WTC11 (cell line): Measurements from ENCODE around the gene ZMIZ1. TPM values are rescaled to one million over a fixed set of nuclear protein-coding genes. Genes with fewer than 3 reads are reported as not detected.

Experiments
- ATAC-seq: fragments of 200-7000 bp; cut with Tn5 transposase; 2 replicates; pipeline ENCODE4 v1.10.0; 2021; ENCODE audit warnings: mild to moderate bottlenecking, moderate library complexity
- CTCF ChIA-PET: fragments of 300-600 bp; sonication (Branson Sonifier 250); formaldehyde crosslinking; loops from one replicate; lab custom pipeline; 2021; ENCODE audit warnings: antibody characterized with exemption; lab: Charles Lee
- POLR2A ChIA-PET: fragments of 350-600 bp; sonication (Branson Sonifier 250); formaldehyde crosslinking; loops from one replicate; lab custom pipeline; 2021; ENCODE audit warnings: antibody characterized with exemption; lab: Charles Lee
- DNase-seq: peaks from one replicate; pipeline ENCODE4 v3.0.0; 2021; ENCODE audit warnings: low spot score
- H3K27ac Mint-ChIP-seq: 2 replicates; pipeline ENCODE4 v1.8.0; 2021; ENCODE audit warnings: mixed read lengths
- H3K27me3 Mint-ChIP-seq: 2 replicates; pipeline ENCODE4 v1.8.0; 2021; ENCODE audit warnings: low read depth, mild to moderate bottlenecking, moderate library complexity, mixed read lengths
- H3K36me3 Mint-ChIP-seq: 2 replicates; pipeline ENCODE4 v1.8.0; 2021; ENCODE audit warnings: mixed read lengths
- H3K4me1 Mint-ChIP-seq: 2 replicates; pipeline ENCODE4 v1.8.0; 2022; ENCODE audit warnings: mixed read lengths
- H3K4me3 Mint-ChIP-seq: 2 replicates; pipeline ENCODE4 v1.8.0; 2021; ENCODE audit warnings: mild to moderate bottlenecking, moderate library complexity, mixed read lengths
- H3K9me3 Mint-ChIP-seq: 2 replicates; pipeline ENCODE4 v1.8.0; 2021; ENCODE audit warnings: mixed read lengths
- E2F5 ChIP-seq: sonication (generic); formaldehyde crosslinking; IDR thresholded peaks from 2 replicates; pipeline ENCODE4 v1.8.1; 2022; ENCODE audit warnings: mild to moderate bottlenecking, moderate library complexity, missing genetic modification reagents
- ELF4 ChIP-seq: sonication (generic); formaldehyde crosslinking; IDR thresholded peaks from 2 replicates; pipeline ENCODE4 v1.8.1; 2022; ENCODE audit warnings: low read depth, mild to moderate bottlenecking, moderate library complexity, missing genetic modification reagents
- NFATC4 ChIP-seq: fragments of 250-450 bp; sonication (Bioruptor Pico); IDR thresholded peaks from 2 replicates; pipeline ENCODE4 v1.9.0; 2021; ENCODE audit warnings: mild to moderate bottlenecking
- NR2C2 ChIP-seq: sonication (generic); formaldehyde crosslinking; IDR thresholded peaks from 2 replicates; pipeline ENCODE4 v1.8.0; 2022; ENCODE audit warnings: mild to moderate bottlenecking, missing genetic modification reagents
- NR3C1 ChIP-seq: sonication (generic); formaldehyde crosslinking; conservative IDR thresholded peaks from 2 replicates; pipeline ENCODE4 v1.8.1; 2023; ENCODE audit warnings: low read depth, mild to moderate bottlenecking, missing genetic modification reagents
- SP1 ChIP-seq: sonication (generic); formaldehyde crosslinking; conservative IDR thresholded peaks from 2 replicates; pipeline ENCODE4 v1.8.1; 2022; ENCODE audit warnings: missing genetic modification reagents
- STAT6 ChIP-seq: sonication (generic); formaldehyde crosslinking; conservative IDR thresholded peaks from 2 replicates; pipeline ENCODE4 v1.8.1; 2023; ENCODE audit warnings: mild to moderate bottlenecking, low read depth, missing genetic modification reagents, moderate library complexity
- TEAD1 ChIP-seq: sonication (generic); formaldehyde crosslinking; IDR thresholded peaks from 2 replicates; pipeline ENCODE4 v1.8.0; 2022; ENCODE audit warnings: mild to moderate bottlenecking, missing genetic modification reagents
- ZNF671 ChIP-seq: fragments of 250-450 bp; sonication (Bioruptor Pico); IDR thresholded peaks from 2 replicates; pipeline ENCODE4 v1.8.0; 2021; ENCODE audit warnings: mild to moderate bottlenecking
- total RNA-seq: library from RNA; stranded (reverse); gene quantifications from 3 replicates; pipeline ENCODE4 v1.2.3, GENCODE V29; 2021
- TF ChIP-seq, protein P1 (sequence below): fragments of 250-450 bp; sonication (Bioruptor Pico); IDR thresholded peaks from 2 replicates; pipeline ENCODE4 v1.9.0; 2021; ENCODE audit warnings: mild to moderate bottlenecking, borderline replicate concordance
- TF ChIP-seq, protein P2 (sequence below): sonication (generic); formaldehyde crosslinking; IDR thresholded peaks from 2 replicates; pipeline ENCODE4 v1.8.0; 2022; ENCODE audit warnings: mild to moderate bottlenecking, missing genetic modification reagents
- TF ChIP-seq, protein P3 (sequence below): sonication (generic); formaldehyde crosslinking; IDR thresholded peaks from 2 replicates; pipeline ENCODE4 v1.8.0; 2022; ENCODE audit warnings: mild to moderate bottlenecking, missing genetic modification reagents

The ZMIZ1 gene
- total RNA-seq, 1 experiment from 2014 or later = 44.4 TPM

GRCh38 chr10:79196470-79197461 is 128.0 kb downstream of the ZMIZ1 start (continued):
- TF ChIP-seq, protein P1, sequence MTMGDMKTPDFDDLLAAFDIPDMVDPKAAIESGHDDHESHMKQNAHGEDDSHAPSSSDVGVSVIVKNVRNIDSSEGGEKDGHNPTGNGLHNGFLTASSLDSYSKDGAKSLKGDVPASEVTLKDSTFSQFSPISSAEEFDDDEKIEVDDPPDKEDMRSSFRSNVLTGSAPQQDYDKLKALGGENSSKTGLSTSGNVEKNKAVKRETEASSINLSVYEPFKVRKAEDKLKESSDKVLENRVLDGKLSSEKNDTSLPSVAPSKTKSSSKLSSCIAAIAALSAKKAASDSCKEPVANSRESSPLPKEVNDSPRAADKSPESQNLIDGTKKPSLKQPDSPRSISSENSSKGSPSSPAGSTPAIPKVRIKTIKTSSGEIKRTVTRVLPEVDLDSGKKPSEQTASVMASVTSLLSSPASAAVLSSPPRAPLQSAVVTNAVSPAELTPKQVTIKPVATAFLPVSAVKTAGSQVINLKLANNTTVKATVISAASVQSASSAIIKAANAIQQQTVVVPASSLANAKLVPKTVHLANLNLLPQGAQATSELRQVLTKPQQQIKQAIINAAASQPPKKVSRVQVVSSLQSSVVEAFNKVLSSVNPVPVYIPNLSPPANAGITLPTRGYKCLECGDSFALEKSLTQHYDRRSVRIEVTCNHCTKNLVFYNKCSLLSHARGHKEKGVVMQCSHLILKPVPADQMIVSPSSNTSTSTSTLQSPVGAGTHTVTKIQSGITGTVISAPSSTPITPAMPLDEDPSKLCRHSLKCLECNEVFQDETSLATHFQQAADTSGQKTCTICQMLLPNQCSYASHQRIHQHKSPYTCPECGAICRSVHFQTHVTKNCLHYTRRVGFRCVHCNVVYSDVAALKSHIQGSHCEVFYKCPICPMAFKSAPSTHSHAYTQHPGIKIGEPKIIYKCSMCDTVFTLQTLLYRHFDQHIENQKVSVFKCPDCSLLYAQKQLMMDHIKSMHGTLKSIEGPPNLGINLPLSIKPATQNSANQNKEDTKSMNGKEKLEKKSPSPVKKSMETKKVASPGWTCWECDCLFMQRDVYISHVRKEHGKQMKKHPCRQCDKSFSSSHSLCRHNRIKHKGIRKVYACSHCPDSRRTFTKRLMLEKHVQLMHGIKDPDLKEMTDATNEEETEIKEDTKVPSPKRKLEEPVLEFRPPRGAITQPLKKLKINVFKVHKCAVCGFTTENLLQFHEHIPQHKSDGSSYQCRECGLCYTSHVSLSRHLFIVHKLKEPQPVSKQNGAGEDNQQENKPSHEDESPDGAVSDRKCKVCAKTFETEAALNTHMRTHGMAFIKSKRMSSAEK = no peak
- TF ChIP-seq TEAD1 (CRISPR knock-in tag) (no peak), ZNF671 (CRISPR knock-in tag) (no peak), STAT6 (CRISPR knock-in tag) (no peak), ELF4 (no peak), NR2C2 (no peak), NFATC4 (CRISPR knock-in tag) (no peak)

GRCh38 chr10:79197558-79197957 is 128.8 kb downstream of the ZMIZ1 start:
- no peaks in the 10 kb centered on the region for H3K27me3 Mint-ChIP-seq
- no peak overlapping the region for H3K27ac Mint-ChIP-seq
- DNase-seq = no peak
- TF ChIP-seq, protein P2, sequence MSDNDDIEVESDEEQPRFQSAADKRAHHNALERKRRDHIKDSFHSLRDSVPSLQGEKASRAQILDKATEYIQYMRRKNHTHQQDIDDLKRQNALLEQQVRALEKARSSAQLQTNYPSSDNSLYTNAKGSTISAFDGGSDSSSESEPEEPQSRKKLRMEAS (CRISPR knock-in tag) = no peak
- TF ChIP-seq, protein P3, sequence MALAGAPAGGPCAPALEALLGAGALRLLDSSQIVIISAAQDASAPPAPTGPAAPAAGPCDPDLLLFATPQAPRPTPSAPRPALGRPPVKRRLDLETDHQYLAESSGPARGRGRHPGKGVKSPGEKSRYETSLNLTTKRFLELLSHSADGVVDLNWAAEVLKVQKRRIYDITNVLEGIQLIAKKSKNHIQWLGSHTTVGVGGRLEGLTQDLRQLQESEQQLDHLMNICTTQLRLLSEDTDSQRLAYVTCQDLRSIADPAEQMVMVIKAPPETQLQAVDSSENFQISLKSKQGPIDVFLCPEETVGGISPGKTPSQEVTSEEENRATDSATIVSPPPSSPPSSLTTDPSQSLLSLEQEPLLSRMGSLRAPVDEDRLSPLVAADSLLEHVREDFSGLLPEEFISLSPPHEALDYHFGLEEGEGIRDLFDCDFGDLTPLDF (CRISPR knock-in tag) = no peak
- TF ChIP-seq, all 79 proteins: peak for 0
- ATAC-seq = no peak
- Mint-ChIP-seq H3K4me3 (no peak overlapping the region), H3K9me3 (no peaks in the 10 kb centered on the region), H3K36me3 (no peaks in the 10 kb centered on the region), H3K4me1 (peaks cover 12% of the 10 kb centered on the region)
- CTCF ChIA-PET = interaction anchor here (0.7 to 1.2 kb wide), 4 partner anchors 33 to 283 kb away, joined by 3 to 5 read pairs (median 3); no protein-coding TSS in a partner anchor
- POLR2A ChIA-PET = no interaction called here

DNA sequence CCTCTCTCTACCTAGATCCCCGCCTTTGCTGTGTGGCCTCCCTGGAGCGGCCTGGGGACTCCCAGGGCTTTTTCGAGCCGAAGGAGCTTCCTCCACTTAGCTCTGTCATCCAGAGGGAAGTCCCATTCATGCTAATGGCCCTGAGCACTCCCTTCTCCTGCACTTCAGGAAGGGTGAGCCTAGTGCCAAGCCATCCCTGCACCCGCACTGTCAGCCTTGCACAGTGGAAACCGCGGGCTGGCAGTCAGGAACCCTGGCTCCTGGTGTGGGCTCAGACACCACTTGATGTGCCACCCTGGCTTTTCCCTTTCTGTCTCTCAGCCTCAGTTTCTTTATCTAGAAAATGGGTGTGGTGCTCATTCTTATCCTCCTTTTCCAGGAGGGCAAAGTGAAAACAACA is 131.6 kb downstream of the ZMIZ1 start:
- no peak for DNase-seq
- H3K36me3 Mint-ChIP-seq = peaks cover 2% of the 10 kb centered on the region; the same call in 1 of the 2 replicates
- H3K27ac Mint-ChIP-seq = no peak overlapping the region
- ChIA-PET POLR2A (no interaction called here), CTCF (no interaction called here)
- H3K9me3 Mint-ChIP-seq = no peaks in the 10 kb centered on the region
- no peak for ATAC-seq
- no peaks in the 10 kb centered on the region for H3K27me3 Mint-ChIP-seq
- H3K4me3 Mint-ChIP-seq = no peak overlapping the region
- no peak for TF ChIP-seq ELF4
- no peak for TF ChIP-seq NR3C1
- TF ChIP-seq E2F5 (CRISPR knock-in tag) = no peak
- TF ChIP-seq SP1 = no peak
- 0 out of 2 replicates have a peak, but pooled peaks cover 7% of the 10 kb centered on the region for H3K4me1 Mint-ChIP-seq
